Measurements from ENCODE around the gene CTNNBIP1. TPM values are rescaled to one million over a fixed set of nuclear protein-coding genes. Genes with fewer than 3 reads are reported as not detected.

CTNNBIP1 gene
- total RNA-seq, 4 donors from 2014 or later = 58.0 to 99.3 (median 75.2) TPM

GRCh38 chr1:9849691-9850441 lies 60.2 kb downstream of the CTNNBIP1 start:
- no peak for TF ChIP-seq POLR2A (IDR thresholded peaks at IDR 0.05)
- TF ChIP-seq CTCF (IDR thresholded peaks at IDR 0.05) = no peak
- Histone ChIP-seq H3K27me3 (no peaks in the 10 kb centered on the region), H3K4me1 (no peaks in the 10 kb centered on the region), H3K36me3 (no peaks in the 10 kb centered on the region), H3K4me3 (replicated peaks in 1 of 3) (no peak overlapping the region), H3K27ac (no peak overlapping the region), H3K9me3 (no peaks in the 10 kb centered on the region)
- intact Hi-C loops (cut with DNase I) = no loop called here
- 87 to 88% methylated on average over 11 to 19 of the region's 20 CpGs for WGBS, 2 donors
- DNase-seq = no peak

GRCh38 chr1:9848022-9848421 lies 62.0 kb downstream of the CTNNBIP1 start:
- 53 to 60% methylated on average over 8 of the region's 8 CpGs for WGBS, 2 donors
- Histone ChIP-seq H3K9me3 (no peaks in the 10 kb centered on the region), H3K27me3 (no peaks in the 10 kb centered on the region), H3K4me3 (replicated peaks in 1 of 3) (no peak overlapping the region), H3K36me3 (no peaks in the 10 kb centered on the region), H3K27ac (no peak overlapping the region), H3K4me1 (peaks cover 0 to 13% of the 10 kb centered on the region in 2 donors)
- peak in 1 of 2 donors; percentile 18 for DNase-seq
- intact Hi-C loops (cut with DNase I) = no loop called here
- TF ChIP-seq CTCF (IDR thresholded peaks at IDR 0.05) = no peak
- no peak for TF ChIP-seq POLR2A (IDR thresholded peaks at IDR 0.05)

- Histone ChIP-seq H3K4me3 (replicated peaks in 1 of 3) (no peak overlapping the region), H3K27me3 (no peaks in the 10 kb centered on the region), H3K36me3 (no peaks in the 10 kb centered on the region), H3K4me1 (peaks cover 0 to 16% of the 10 kb centered on the region in 2 donors), H3K9me3 (no peaks in the 10 kb centered on the region), H3K27ac (no peak overlapping the region)
- intact Hi-C loops (cut with DNase I) = no loop called here
- DNase-seq = no peak
- TF ChIP-seq CTCF (IDR thresholded peaks at IDR 0.05) = no peak
- TF ChIP-seq POLR2A (IDR thresholded peaks at IDR 0.05) = no peak
- WGBS, 2 donors = 91 to 94% methylated on average over 2 of the region's 2 CpGs
Observed at GRCh38 chr1:9847269-9847668, 62.8 kb downstream of the CTNNBIP1 start.

- peaks cover 0 to 16% of the 10 kb centered on the region in 2 donors for H3K4me1 ChIP-seq
- WGBS, 2 donors = 76 to 87% methylated on average over 13 to 14 of the region's 17 CpGs
- H3K36me3 ChIP-seq = no peaks in the 10 kb centered on the region
- H3K27me3 ChIP-seq = no peaks in the 10 kb centered on the region
- intact Hi-C loops (cut with DNase I) = no loop called here
- no peak overlapping the region for H3K4me3 ChIP-seq (replicated peaks in 1 of 3)
- no peaks in the 10 kb centered on the region for H3K9me3 ChIP-seq
- TF ChIP-seq POLR2A (IDR thresholded peaks at IDR 0.05) (no peak), CTCF (IDR thresholded peaks at IDR 0.05) (no peak)
- H3K27ac ChIP-seq = no peak overlapping the region
- no peak for DNase-seq
Observed at GRCh38 chr1:9846611-9847171, 63.4 kb downstream of the CTNNBIP1 start.

- H3K4me1 ChIP-seq = peaks cover 0 to 16% of the 10 kb centered on the region in 2 donors
- no peak for TF ChIP-seq POLR2A (IDR thresholded peaks at IDR 0.05)
- no peak for TF ChIP-seq CTCF (IDR thresholded peaks at IDR 0.05)
- no peaks in the 10 kb centered on the region for H3K36me3 ChIP-seq
- DNase-seq = no peak
- H3K9me3 ChIP-seq = no peaks in the 10 kb centered on the region
- H3K27ac ChIP-seq = no peak overlapping the region
- 74 to 75% methylated on average over 9 of the region's 9 CpGs for WGBS, 2 donors
- H3K27me3 ChIP-seq = no peaks in the 10 kb centered on the region
- no peak overlapping the region for H3K4me3 ChIP-seq (replicated peaks in 1 of 3)
- intact Hi-C loops (cut with DNase I) = no loop called here
Observed at GRCh38 chr1:9845914-9846313, 64.2 kb downstream of the CTNNBIP1 start.
